HepG2 (cell line): ENCODE results near the gene AKAP8. TPM values are rescaled to one million over a fixed set of nuclear protein-coding genes. Genes with fewer than 3 reads are reported as not detected.
A peak's percentile ranks its signal among the peaks of the same experiment; 100 is the strongest.

Experiments used
- HNF4G ChIP-seq, 2 experiments: sonication (generic) in 1 of 2; formaldehyde crosslinking in 1 of 2; IDR thresholded peaks; 2 replicates each; pipeline versions ENCODE4 v1.4.0 to v1.6.1; 2011 to 2020; ENCODE audit warnings: borderline replicate concordance in 2 of 2, low read depth in 2 of 2, mild to moderate bottlenecking in 2 of 2, low read length in 1 of 2, missing genetic modification reagents in 1 of 2, moderate library complexity in 1 of 2
- KLF11 ChIP-seq: IDR thresholded peaks from 2 replicates; pipeline ENCODE4 v1.6.1; 2016; ENCODE audit warnings: missing compliant biosample characterization
- KLF15 ChIP-seq: sonication (generic); formaldehyde crosslinking; IDR thresholded peaks from 2 replicates; pipeline ENCODE4 v1.8.1; 2023; ENCODE audit warnings: borderline replicate concordance, mild to moderate bottlenecking, inconsistent platforms, missing genetic modification reagents, mixed read lengths
- MAZ ChIP-seq, 2 experiments: sonication (generic) in 1 of 2; formaldehyde crosslinking in 1 of 2; IDR thresholded peaks; 2 replicates each; pipeline versions ENCODE4 v1.5.0 to v1.6.1; 2012 to 2020; ENCODE audit warnings: low read depth in 2 of 2, mild to moderate bottlenecking in 2 of 2, borderline replicate concordance in 1 of 2, improper control_type of control experiment in 1 of 2, low read length in 1 of 2, missing genetic modification reagents in 1 of 2, moderate library complexity in 1 of 2
- RFXANK ChIP-seq: IDR thresholded peaks from 2 replicates; pipeline ENCODE4 v1.6.1; 2016
- SMARCE1 ChIP-seq: fragments of 450-650 bp; IDR thresholded peaks from 2 replicates; pipeline ENCODE4 v1.6.1; 2017; ENCODE audit warnings: borderline replicate concordance
- SRSF1 ChIP-seq: fragments of 200-400 bp; formaldehyde crosslinking; optimal IDR thresholded peaks from 2 replicates; pipeline ENCODE3; 2017; ENCODE audit warnings: mild to moderate bottlenecking, low read depth, low read length, moderate library complexity
- SUZ12 ChIP-seq: fragments of 150-350 bp; IDR thresholded peaks from 2 replicates; pipeline ENCODE4 v1.6.1; 2014; ENCODE audit warnings: low read depth, low read length
- ZFP36L1 ChIP-seq: sonication (generic); formaldehyde crosslinking; IDR thresholded peaks from 2 replicates; pipeline ENCODE4 v1.8.0; 2022; ENCODE audit warnings: mild to moderate bottlenecking, missing genetic modification reagents, moderate library complexity
- ZNF562 ChIP-seq: sonication (generic); formaldehyde crosslinking; IDR thresholded peaks from 2 replicates; pipeline ENCODE4 v1.8.0; 2022; ENCODE audit warnings: missing genetic modification reagents, borderline replicate concordance
- ZNF766 ChIP-seq: sonication (generic); formaldehyde crosslinking; IDR thresholded peaks from 2 replicates; pipeline ENCODE4 v1.5.0; 2020; ENCODE audit warnings: missing genetic modification reagents, borderline replicate concordance
- polyA plus RNA-seq, 8 experiments: library from polyadenylated mRNA; depleted of rRNA in 3 of 8; stranded (reverse) in 7 of 8; unstranded in 1 of 8; fragments of >200 nt; fragmentation: Illumina TruSeq in 4 of 8; extraction: Trizol in 4 of 8; gene quantifications; 2 replicates each; pipeline versions ENCODE4 v1.2.1 to v1.2.3, GENCODE V29; 2011 to 2016; ENCODE audit warnings: low read depth in 4 of 8, missing spikeins in 1 of 8, mixed read lengths in 1 of 8; ENCODE audit not compliant: insufficient read depth in 1 of 8
- total RNA-seq, 5 experiments: library from RNA; depleted of rRNA; stranded (reverse); fragments of >200 nt; fragmentation: Illumina TruSeq; extraction: Trizol; gene quantifications; 2 replicates each; pipeline ENCODE4 v1.2.3, GENCODE V29; 2016; ENCODE audit warnings: low read depth in 1 of 5
- TF ChIP-seq, protein P1 (sequence below): sonication (generic); formaldehyde crosslinking; IDR thresholded peaks from 2 replicates; pipeline ENCODE4 v1.5.0; 2020; ENCODE audit warnings: mild to moderate bottlenecking, low read depth, missing genetic modification reagents, borderline replicate concordance

AKAP8 gene
- total and polyA plus RNA-seq, 2 of the 13 experiments (the other 11 are each of a cell fraction or from before 2014, with no cell fraction given): 15.9 to 22.1 TPM

DNA sequence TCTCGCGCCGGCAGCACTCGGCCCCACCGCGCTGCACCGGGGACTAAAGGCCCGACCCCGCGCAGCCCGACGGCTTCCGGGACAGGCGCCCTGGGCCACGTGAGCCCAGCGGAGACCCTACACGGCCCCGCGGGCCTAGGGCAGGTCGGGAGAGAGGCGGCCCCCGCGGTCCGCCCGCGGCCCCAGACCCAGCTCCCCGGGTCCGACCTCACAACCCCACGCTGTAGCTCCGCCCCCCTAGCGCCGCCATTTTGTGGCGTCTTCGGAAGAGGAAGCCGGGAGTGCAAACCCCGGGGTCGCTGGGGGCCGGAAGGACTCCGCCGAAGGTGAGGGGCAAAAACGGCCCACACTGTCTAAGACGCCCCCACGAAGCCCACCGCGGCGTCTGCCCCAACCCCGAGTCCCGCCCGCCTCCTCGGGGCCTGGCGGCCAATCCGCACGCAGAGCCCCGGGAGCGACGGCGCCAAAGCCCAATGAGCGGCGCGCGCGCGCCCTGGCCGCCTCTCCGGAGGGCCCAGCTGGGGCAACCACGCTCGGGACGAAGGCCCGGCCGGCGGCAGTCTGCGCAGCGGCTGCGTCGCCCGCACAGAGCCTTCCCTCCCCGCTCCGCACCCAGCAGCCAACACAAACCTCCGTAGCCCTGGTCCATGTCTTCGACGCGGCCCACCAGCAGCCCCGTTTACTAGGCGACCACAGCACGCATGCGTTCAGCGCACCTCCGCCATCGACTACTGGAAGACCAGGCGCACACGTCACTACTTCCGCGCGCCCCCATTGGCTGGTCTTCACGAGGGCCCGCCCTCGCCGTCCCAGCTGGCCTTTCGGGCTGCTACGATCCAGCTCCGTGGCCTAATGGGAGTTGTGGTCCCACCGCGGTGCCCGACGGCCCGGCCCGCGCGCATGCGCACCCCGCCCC lies at the start of gene AKAP8 (continued):
- TF ChIP-seq ZNF766 (CRISPR knock-in tag) (0 out of 2 replicates have a peak, but pooled peaks have one; percentile 18), SMARCE1 (no peak), KLF11 (CRISPR knock-in tag) (no peak), MAZ (IDR thresholded peaks at IDR 0.05; ENCODE audit: borderline replicate concordance, low read depth, low read length) (no peak), MAZ (CRISPR knock-in tag; IDR thresholded peaks at IDR 0.05; ENCODE audit: low read depth) (no peak; the same call in 1 of the 2 replicates), SRSF1 (no peak), HNF4G (IDR thresholded peaks at IDR 0.05; ENCODE audit: borderline replicate concordance, low read depth, low read length) (no peak), HNF4G (CRISPR knock-in tag; IDR thresholded peaks at IDR 0.05; ENCODE audit: borderline replicate concordance, low read depth) (0 out of 2 replicates have a peak, but pooled peaks have one; percentile 24), ZFP36L1 (CRISPR knock-in tag) (no peak; the same call in 1 of the 2 replicates), KLF15 (CRISPR knock-in tag) (peak; percentile 61; the same call in 1 of the 2 replicates), ZNF562 (CRISPR knock-in tag) (no peak), SUZ12 (peak; percentile 62), RFXANK (CRISPR knock-in tag) (0 out of 2 replicates have a peak, but pooled peaks have one; percentile 55)
- TF ChIP-seq, protein P1, sequence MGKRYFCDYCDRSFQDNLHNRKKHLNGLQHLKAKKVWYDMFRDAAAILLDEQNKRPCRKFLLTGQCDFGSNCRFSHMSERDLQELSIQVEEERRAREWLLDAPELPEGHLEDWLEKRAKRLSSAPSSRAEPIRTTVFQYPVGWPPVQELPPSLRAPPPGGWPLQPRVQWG (CRISPR knock-in tag): no peak
